A673 (cell line): ENCODE results near the gene AQP2.

Source experiments
- CTCF ChIP-seq: fragments of 300-800, 200-600 bp; sonication (generic); conservative IDR thresholded peaks from 2 replicates; pipeline ENCODE4 v1.5.1; 2017; ENCODE audit warnings: low read depth, mild to moderate bottlenecking, antibody characterized with exemption, low read length, moderate library complexity, mixed read lengths
- EZH2 ChIP-seq: fragments of 200-600 bp; sonication (generic); IDR thresholded peaks from 2 replicates; pipeline ENCODE4 v1.6.1; 2017; ENCODE audit warnings: borderline replicate concordance, low read depth, mild to moderate bottlenecking, mixed read lengths, antibody characterized with exemption, low read length; ENCODE audit not compliant: poor library complexity, severe bottlenecking

DNA sequence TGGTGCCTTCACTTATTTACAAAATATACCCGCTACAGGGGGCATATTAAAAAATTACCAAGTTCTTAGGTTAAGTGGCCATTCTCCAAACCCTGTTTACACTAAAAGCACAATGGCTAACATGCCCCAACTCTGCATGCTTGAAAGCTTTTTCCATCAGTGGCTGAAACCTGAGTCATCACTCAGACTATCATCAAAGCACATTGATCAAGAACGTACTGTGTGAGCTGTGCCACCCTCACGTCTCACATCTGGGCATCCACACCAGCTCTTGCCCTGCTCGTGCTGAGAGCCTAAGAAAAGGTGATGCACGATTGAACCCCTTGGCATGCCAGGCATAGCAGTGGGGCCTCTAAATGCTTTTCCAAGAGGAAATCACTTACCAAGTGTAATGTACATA lies 35.4 kb downstream of the AQP2 start:
- no peak for TF ChIP-seq CTCF
- TF ChIP-seq EZH2: no peak
